HCT116 (cell line): ENCODE data around the gene FERD3L. TPM values are rescaled to one million over a fixed set of nuclear protein-coding genes. Genes with fewer than 3 reads are reported as not detected.

Experiments
- ATAC-seq: fragments of 200-7000 bp; cut with Tn5 transposase; 2 replicates; pipeline ENCODE4 v1.9.1; 2020; ENCODE audit warnings: mild to moderate bottlenecking, moderate library complexity
- BruUV-seq: library from RNA; stranded (reverse); fragments of 400-500 nt; replicated peaks from 2 replicates; lab custom pipeline; 2021; lab: Mats Ljungman, UMichigan
- CTCF ChIA-PET: fragments of 300-600 bp; sonication (Branson Sonifier 250); formaldehyde crosslinking; loops from one replicate; lab custom pipeline; 2021; ENCODE audit warnings: antibody characterized with exemption; lab: Charles Lee
- POLR2A ChIA-PET: fragments of 300-600, 350-600 bp; sonication (Branson Sonifier 250); formaldehyde crosslinking; loops from one replicate; lab custom pipeline; 2021; ENCODE audit warnings: antibody characterized with exemption; lab: Charles Lee
- RAD21 ChIA-PET, 2 experiments: fragments of 300-600 bp; sonication (Branson Sonifier 250); formaldehyde crosslinking; loops; one replicate each; lab custom pipeline; 2023; ENCODE audit warnings: low total read pairs in 2 of 2; ENCODE audit not compliant: uncharacterized antibody in 2 of 2, unreplicated experiment in 2 of 2, low non-redundant PET in 1 of 2; lab: Charles Lee
- DNase-seq: peaks from one replicate; pipeline ENCODE4 v3.0.0-alpha.2; 2010; ENCODE audit warnings: low read depth, low spot score
- H2AFZ ChIP-seq: fragments of 200-600 bp; shearing (Covaris generic), sonication (generic); 2 replicates; pipeline ENCODE4 v1.6.1; 2017; ENCODE audit warnings: low read depth, mixed run types, mixed read lengths, antibody characterized with exemption, low read length; ENCODE audit not compliant: poor library complexity, severe bottlenecking
- H3K27ac ChIP-seq: 2 replicates; pipeline ENCODE4 v1.5.1; 2012; ENCODE audit warnings: low read depth, low read length
- H3K27me3 ChIP-seq: fragments of 200-600 bp; sonication (generic); 2 replicates; pipeline ENCODE4 v1.6.1; 2016; ENCODE audit warnings: mixed run types, low read length, mixed read lengths; ENCODE audit not compliant: insufficient read depth
- H3K36me3 ChIP-seq, 2 experiments: fragments of 200-500 bp in 1 of 2; fragments of 200-600 bp in 1 of 2; sonication (Bioruptor generic) in 1 of 2; sonication (generic) in 1 of 2; 2 replicates each; pipeline versions ENCODE4 v1.5.1 to v1.6.1; 2014 to 2016; ENCODE audit warnings: low read length in 2 of 2, inconsistent platforms in 1 of 2, mixed read lengths in 1 of 2, mixed run types in 1 of 2; ENCODE audit not compliant: insufficient read depth in 2 of 2, control insufficient read depth in 1 of 2
- H3K4me1 ChIP-seq, 2 experiments: fragments of 200-600 bp in 1 of 2; sonication (generic) in 1 of 2; 2 replicates each; pipeline versions ENCODE4 v1.5.1 to v1.6.1; 2012 to 2017; ENCODE audit warnings: low read length in 2 of 2, inconsistent platforms in 1 of 2, mild to moderate bottlenecking in 1 of 2, mixed read lengths in 1 of 2, mixed run types in 1 of 2, moderate library complexity in 1 of 2; ENCODE audit not compliant: insufficient read depth in 2 of 2, control insufficient read depth in 1 of 2
- H3K4me2 ChIP-seq: fragments of 200-600 bp; sonication (generic); 2 replicates; pipeline ENCODE4 v1.6.1; 2017; ENCODE audit warnings: mixed run types, low read length, mixed read lengths
- H3K4me3 ChIP-seq, 2 experiments: fragments of 200-600 bp in 1 of 2; sonication (generic) in 1 of 2; replicated peaks in 1 of 2; 2 replicates each; pipeline ENCODE4 v1.5.1; 2011 to 2016; ENCODE audit warnings: low read length in 2 of 2, control low read depth in 1 of 2, low read depth in 1 of 2, mild to moderate bottlenecking in 1 of 2, mixed read lengths in 1 of 2, mixed run types in 1 of 2
- H3K79me2 ChIP-seq: fragments of 200-600 bp; sonication (generic); 2 replicates; pipeline ENCODE4 v1.6.1; 2017; ENCODE audit warnings: mild to moderate bottlenecking, mixed run types, low read length, moderate library complexity, mixed read lengths; ENCODE audit not compliant: insufficient read depth
- H3K9ac ChIP-seq: fragments of 200-600 bp; sonication (generic); 2 replicates; pipeline ENCODE4 v1.6.1; 2016; ENCODE audit warnings: low read length, mixed read lengths
- H3K9me2 ChIP-seq: fragments of 200-600 bp; sonication (generic), shearing (Covaris generic); 2 replicates; pipeline ENCODE4 v1.6.1; 2017; ENCODE audit warnings: mixed run types, mild to moderate bottlenecking, moderate library complexity; ENCODE audit not compliant: insufficient read depth
- H3K9me3 ChIP-seq, 2 experiments: fragments of 200-500 bp in 1 of 2; fragments of 200-600 bp in 1 of 2; sonication (Bioruptor generic) in 1 of 2; sonication (generic) in 1 of 2; 2 replicates each; pipeline ENCODE4 v1.6.1; 2014 to 2017; ENCODE audit warnings: low read length in 2 of 2, mixed read lengths in 2 of 2, inconsistent platforms in 1 of 2, low read depth in 1 of 2, mild to moderate bottlenecking in 1 of 2, mixed run types in 1 of 2, moderate library complexity in 1 of 2; ENCODE audit not compliant: control insufficient read depth in 1 of 2, insufficient read depth in 1 of 2
- H4K20me1 ChIP-seq: fragments of 200-600 bp; sonication (generic), shearing (Covaris generic); 2 replicates; pipeline ENCODE4 v1.6.1; 2017; ENCODE audit warnings: mixed run types, mild to moderate bottlenecking, moderate library complexity; ENCODE audit not compliant: insufficient read depth
- CTCF ChIP-seq, 3 experiments: fragments of 200-600 bp in 1 of 3; sonication (generic) in 1 of 3; IDR thresholded peaks in 2 of 3; conservative IDR thresholded peaks in 1 of 3; 2 replicates each; pipeline ENCODE4 v1.5.1; 2012 to 2017; ENCODE audit warnings: low read depth in 2 of 3, low read length in 2 of 3, antibody characterized with exemption in 1 of 3, borderline replicate concordance in 1 of 3, control low read depth in 1 of 3, mild to moderate bottlenecking in 1 of 3, mixed read lengths in 1 of 3, mixed run types in 1 of 3, moderate library complexity in 1 of 3; ENCODE audit not compliant: insufficient read depth in 1 of 3
- EZH2 ChIP-seq: fragments of 200-600 bp; sonication (generic); IDR thresholded peaks from 2 replicates; pipeline ENCODE4 v1.6.1; 2017; ENCODE audit warnings: antibody characterized with exemption, mixed run types
- FOSL1 ChIP-seq: IDR thresholded peaks from 2 replicates; pipeline ENCODE4 v1.6.1; 2012; ENCODE audit warnings: low read depth
- POLR2A ChIP-seq: IDR thresholded peaks from 2 replicates; pipeline ENCODE4 v1.7.0; 2011; ENCODE audit warnings: borderline replicate concordance; ENCODE audit not compliant: insufficient read depth, insufficient read length; ENCODE audit errors: extremely low read depth
- TCF7L2 ChIP-seq: IDR thresholded peaks from 2 replicates; pipeline ENCODE4 v1.7.0; 2011; ENCODE audit warnings: borderline replicate concordance, inconsistent platforms; ENCODE audit not compliant: insufficient read depth, insufficient read length; ENCODE audit errors: extremely low read depth
- ZFX ChIP-seq: fragments of 450-650 bp; IDR thresholded peaks from 2 replicates; pipeline ENCODE4 v1.6.1; 2017
- ZNF274 ChIP-seq: fragments of 200-500 bp; sonication (Bioruptor generic); IDR thresholded peaks from 2 replicates; pipeline ENCODE4 v1.6.1; 2014; ENCODE audit warnings: mild to moderate bottlenecking, low read depth, low read length, inconsistent platforms
- intact Hi-C: fragments of 100-400 bp; cut with micrococcal nuclease; formaldehyde crosslinking; loops from 2 replicates; pipeline ENCODE4 v1.10.0; 2022
- total RNA-seq: library from RNA; stranded (reverse); gene quantifications from one replicate; pipeline ENCODE4 v1.2.1, GENCODE V29; 2021; ENCODE audit not compliant: unreplicated experiment
- TF ChIP-seq, protein P1 (sequence below): IDR thresholded peaks from 2 replicates; pipeline ENCODE4 v1.6.1; 2012
- TF ChIP-seq, protein P2 (sequence below): IDR thresholded peaks from 2 replicates; pipeline ENCODE4 v1.6.1; 2011; ENCODE audit warnings: mild to moderate bottlenecking, low read length, moderate library complexity; ENCODE audit not compliant: insufficient replicate concordance; ENCODE audit errors: extremely low read depth
- TF ChIP-seq, protein P3 (sequence below): IDR thresholded peaks from 2 replicates; pipeline ENCODE4 v1.6.1; 2012; ENCODE audit warnings: low read depth

FERD3L gene
- total RNA-seq, 1 experiment from 2014 or later = not detected

- no TSS peak for BruUV-seq
- ATAC-seq = no peak
- Histone ChIP-seq H3K9ac (no peak overlapping the region), H3K9me2 (no peaks in the 10 kb centered on the region), H3K4me1 (peaks cover 6 to 21% of the 10 kb centered on the region in 2 experiments; a peak in 3 of 4 replicates), H4K20me1 (no peaks in the 10 kb centered on the region), H3K9me3 (no peaks in the 10 kb centered on the region), H3K4me2 (peak overlapping the region; percentile 56), H3K27ac (no peak overlapping the region), H3K27me3 (no peaks in the 10 kb centered on the region), H3K4me3 (peak overlapping the region; percentile 30 to 32; a peak in 3 of 4 replicates), H2AFZ (peak overlapping the region; percentile 96), H3K79me2 (no peaks in the 10 kb centered on the region), H3K36me3 (no peaks in the 10 kb centered on the region)
- ChIA-PET RAD21 (no interaction called here), CTCF (interaction anchor here (1.3 kb wide), 1 partner anchor 31 kb away, joined by 3 read pairs; no protein-coding TSS in a partner anchor), POLR2A (no interaction called here)
- TF ChIP-seq, protein P1, sequence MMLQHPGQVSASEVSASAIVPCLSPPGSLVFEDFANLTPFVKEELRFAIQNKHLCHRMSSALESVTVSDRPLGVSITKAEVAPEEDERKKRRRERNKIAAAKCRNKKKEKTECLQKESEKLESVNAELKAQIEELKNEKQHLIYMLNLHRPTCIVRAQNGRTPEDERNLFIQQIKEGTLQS = no peak
- TF ChIP-seq FOSL1 (no peak), CTCF (IDR thresholded peaks at IDR 0.05 in 2 of 3, conservative IDR thresholded peaks at IDR 0.05 in 1 of 3; ENCODE audit: borderline replicate concordance in 1 of 3, insufficient read depth in 1 of 3, low read depth in 2 of 3, low read length in 2 of 3) (no peak), TCF7L2 (no peak), EZH2 (no peak), ZNF274 (no peak), POLR2A (no peak), ZFX (no peak)
- TF ChIP-seq, protein P2, sequence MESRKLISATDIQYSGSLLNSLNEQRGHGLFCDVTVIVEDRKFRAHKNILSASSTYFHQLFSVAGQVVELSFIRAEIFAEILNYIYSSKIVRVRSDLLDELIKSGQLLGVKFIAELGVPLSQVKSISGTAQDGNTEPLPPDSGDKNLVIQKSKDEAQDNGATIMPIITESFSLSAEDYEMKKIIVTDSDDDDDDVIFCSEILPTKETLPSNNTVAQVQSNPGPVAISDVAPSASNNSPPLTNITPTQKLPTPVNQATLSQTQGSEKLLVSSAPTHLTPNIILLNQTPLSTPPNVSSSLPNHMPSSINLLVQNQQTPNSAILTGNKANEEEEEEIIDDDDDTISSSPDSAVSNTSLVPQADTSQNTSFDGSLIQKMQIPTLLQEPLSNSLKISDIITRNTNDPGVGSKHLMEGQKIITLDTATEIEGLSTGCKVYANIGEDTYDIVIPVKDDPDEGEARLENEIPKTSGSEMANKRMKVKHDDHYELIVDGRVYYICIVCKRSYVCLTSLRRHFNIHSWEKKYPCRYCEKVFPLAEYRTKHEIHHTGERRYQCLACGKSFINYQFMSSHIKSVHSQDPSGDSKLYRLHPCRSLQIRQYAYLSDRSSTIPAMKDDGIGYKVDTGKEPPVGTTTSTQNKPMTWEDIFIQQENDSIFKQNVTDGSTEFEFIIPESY = no peak
- TF ChIP-seq, protein P3, sequence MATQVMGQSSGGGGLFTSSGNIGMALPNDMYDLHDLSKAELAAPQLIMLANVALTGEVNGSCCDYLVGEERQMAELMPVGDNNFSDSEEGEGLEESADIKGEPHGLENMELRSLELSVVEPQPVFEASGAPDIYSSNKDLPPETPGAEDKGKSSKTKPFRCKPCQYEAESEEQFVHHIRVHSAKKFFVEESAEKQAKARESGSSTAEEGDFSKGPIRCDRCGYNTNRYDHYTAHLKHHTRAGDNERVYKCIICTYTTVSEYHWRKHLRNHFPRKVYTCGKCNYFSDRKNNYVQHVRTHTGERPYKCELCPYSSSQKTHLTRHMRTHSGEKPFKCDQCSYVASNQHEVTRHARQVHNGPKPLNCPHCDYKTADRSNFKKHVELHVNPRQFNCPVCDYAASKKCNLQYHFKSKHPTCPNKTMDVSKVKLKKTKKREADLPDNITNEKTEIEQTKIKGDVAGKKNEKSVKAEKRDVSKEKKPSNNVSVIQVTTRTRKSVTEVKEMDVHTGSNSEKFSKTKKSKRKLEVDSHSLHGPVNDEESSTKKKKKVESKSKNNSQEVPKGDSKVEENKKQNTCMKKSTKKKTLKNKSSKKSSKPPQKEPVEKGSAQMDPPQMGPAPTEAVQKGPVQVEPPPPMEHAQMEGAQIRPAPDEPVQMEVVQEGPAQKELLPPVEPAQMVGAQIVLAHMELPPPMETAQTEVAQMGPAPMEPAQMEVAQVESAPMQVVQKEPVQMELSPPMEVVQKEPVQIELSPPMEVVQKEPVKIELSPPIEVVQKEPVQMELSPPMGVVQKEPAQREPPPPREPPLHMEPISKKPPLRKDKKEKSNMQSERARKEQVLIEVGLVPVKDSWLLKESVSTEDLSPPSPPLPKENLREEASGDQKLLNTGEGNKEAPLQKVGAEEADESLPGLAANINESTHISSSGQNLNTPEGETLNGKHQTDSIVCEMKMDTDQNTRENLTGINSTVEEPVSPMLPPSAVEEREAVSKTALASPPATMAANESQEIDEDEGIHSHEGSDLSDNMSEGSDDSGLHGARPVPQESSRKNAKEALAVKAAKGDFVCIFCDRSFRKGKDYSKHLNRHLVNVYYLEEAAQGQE = no peak
- intact Hi-C loops = no loop called here
- no peak for DNase-seq
Observed at GRCh38 chr7:19101472-19101871, 43.7 kb downstream of the FERD3L start.
